ENCODE results near the gene JAKMIP2.
A peak's percentile ranks its signal among the peaks of the same experiment; 100 is the strongest.
"Not testable (repeated sequence)": the region's sequence is repeated elsewhere in the genome, so short reads cannot be mapped to it uniquely, and the experiment has no call there.

The JAKMIP2 gene

DNA sequence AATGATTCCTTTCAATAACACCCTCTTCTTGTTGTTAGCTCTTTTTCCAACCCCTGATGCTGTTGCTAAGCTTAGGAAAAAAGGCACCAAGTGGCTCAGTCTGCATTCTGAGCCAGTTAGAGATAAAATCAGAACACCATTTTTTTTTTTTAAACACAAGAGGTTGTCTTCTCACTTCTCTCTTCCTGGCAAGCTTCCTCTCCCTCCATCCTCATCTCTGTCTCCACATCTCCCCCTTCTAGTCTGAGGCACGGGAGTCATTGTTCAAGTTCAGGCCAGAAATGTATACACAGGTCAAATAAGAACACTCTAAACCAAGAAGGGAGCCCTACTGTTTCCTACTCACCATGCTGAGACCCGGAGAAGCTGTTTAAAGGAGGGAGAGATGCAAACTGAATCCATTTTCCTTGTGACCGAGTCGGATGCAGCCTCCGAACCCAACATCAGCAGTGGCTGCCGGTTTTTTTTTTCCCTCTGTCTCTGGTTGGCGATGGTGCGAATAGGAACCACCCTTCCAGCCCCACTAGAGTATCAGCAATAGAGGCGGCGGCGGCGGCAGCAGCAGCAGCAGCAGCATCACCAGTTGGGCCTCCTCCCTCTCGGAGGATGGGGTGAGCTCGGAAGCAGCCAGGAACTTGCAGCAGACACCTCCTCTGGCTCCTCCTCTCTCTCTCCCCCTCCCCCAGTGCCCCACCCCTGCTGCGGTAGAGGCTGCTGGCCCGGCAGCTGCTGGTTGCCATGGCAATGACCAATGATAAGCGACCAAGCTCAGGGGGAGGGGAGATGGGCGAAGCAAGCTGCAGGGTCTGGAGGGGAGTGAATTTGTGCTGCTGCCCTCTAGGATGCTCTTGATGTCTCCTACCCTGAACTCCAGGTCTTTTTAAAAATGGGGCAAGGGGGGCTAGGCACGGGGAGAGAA lies at the start of gene JAKMIP2:
Gene JAKMIP2, minus strand, starts transcription at position 619 of the 919 bp plus-strand sequence. CDS start 110,922 bp downstream, outside the sequence.
- DNase-seq = no peak

DNA sequence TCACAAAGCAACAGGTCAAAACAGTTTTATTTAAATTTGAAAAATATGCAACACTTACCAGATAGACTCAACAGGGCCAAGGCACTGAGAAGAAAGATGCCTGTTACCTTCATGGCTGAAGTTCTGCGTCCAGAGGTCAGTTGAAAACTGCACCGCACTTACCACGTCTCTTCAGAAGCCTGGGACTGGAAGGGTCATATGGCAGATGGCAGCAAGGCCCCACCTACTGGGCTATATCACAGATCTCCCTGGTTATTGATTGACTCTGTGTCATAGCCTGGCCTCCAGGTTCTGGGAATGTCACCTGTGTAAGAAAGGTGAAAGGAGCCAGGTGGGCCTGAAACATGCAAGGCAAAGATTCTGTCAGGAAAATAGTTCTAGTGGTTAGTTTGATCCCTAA lies 48.9 kb upstream of the JAKMIP2 start, which contains the start of gene SPINK1:
Gene SPINK1, minus strand, starts transcription at position 207 of the 400 bp plus-strand sequence. Its CDS starts 94 bp downstream, at position 113.
- no peak for DNase-seq

DNA sequence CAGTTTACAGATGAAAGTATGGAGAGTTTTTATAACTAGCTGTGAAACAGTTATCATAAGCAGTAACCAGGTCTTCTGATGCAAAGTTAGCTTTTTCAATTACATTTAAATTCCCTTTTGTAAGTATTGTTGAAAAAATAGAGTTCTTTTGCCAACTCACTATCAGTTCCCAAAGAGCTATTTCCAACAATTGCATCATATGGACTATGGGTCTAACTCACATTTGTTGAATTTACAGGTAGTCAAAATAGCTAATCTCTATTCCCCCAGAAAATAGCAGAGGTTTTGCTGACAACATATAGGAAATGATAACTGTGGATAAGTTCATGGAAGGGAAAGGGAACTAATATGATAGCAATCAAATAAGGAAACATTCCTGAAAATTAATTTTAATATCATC lies 47.5 kb upstream of the JAKMIP2 start:
- no peak for DNase-seq

DNA sequence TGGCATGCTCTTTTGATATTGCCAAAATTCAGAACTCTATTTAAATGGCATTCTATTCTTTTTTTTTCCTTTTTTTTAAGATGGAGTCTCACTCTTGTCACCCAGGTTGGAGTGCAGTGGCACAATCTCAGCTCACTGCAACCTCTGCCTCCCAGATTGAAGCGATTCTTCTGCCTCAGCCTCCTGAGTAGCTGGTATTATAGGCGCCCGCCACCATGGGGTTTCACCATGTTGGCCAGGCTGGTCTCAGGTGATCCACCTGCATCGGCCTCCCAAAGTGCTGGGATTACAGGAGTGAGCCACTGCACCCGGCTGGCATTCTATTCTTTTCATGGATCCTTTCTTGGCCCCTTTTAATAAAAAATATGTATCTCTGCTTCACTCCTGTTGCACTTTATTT lies 44.5 kb upstream of the JAKMIP2 start:
- not testable (repeated sequence) for DNase-seq

DNA sequence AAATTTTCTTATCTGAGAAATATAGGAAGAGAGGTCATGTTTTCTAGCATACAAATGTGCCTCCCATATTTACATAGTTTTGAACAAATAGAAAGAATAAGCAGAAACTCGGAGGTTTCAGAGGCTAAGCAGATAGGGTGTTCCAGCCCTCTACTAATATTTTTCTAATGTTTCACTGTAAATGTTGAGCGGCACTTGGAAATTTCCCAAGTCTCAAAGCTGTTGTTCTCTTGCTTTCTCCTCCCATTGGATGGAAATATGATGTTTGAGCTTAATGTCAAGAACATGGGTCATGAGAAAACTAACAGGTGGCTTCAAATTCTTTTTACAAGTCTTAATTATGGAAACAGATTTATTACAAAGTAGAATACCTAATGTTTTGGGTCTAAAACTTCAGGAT lies 43.8 kb upstream of the JAKMIP2 start:
- no peak for DNase-seq

DNA sequence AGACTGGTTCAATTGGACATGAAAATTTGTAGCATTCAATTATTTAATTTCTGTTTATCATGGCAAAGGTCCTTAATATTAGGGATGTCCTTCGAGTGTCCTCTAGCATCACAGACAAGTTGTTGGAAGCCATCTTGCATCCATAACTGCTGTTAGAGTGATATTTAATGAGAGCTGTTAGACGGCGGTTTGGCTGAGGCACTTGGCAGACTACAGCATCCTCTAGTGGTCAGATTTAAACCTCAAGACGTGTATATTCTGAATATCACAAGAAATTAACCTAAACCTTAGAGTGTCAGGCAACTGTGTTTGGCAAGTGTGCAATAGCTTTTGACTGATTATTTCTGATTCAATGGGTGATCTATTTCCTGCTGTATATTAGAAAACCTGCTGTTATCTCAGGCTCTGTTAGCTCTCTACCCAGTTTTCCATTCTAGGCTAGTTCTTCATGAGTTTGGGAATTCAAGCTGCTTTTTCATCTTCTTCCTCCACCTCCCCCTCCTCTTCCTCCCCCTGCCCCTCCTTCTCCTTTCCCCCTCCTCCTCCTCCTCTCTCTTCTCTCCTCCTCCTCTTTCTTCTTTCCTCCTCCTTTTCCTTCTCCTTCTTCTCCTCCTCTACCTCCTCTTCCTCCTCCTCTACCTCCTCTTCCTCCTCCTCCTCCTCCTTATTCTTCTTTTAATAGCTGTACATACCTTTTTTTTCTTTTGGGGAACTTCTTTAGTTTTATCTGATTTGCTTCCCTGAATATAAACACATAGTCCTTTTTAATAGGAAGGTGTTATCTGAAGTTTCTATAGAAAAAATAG lies 40.4 kb upstream of the JAKMIP2 start:
- no peak for DNase-seq

DNA sequence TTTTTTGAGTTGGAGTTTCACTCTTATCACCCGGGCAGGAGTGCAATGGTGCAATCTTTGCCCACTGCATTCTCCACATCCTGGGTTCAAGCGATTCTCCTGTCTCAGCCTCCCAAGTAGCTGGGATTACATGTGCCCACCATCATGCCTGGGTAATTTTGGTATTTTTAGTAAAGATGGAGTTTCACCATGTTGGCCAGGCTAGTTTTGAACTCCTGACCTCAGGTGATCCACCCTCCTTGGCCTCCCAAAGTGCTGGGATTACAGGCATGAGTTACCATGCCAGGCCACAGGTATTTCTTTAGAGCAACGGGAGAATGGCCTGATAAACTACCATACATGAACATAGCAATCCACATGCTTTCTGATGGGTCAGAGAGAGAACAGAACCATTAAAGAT lies 39.7 kb upstream of the JAKMIP2 start:
- not testable (repeated sequence) for DNase-seq

DNA sequence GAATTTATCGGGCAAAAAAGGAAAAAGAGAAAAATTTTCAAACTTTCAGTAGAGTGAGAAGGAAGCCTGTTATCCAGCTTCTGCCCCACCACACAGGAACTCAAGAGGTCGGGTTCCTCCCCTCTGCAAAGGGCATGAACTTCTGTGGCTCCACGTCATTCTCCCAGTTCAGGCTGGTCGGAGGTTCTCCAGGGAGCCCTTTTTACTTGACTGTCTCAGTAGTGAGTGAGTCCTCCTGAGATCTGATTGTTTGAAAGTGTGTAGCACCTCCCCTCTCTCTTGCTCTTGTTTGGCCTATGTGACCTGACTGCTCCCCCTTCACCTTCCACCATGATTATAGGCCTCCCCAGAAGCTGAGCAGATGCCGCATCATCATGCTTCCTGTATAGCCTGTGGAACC lies 39.2 kb upstream of the JAKMIP2 start:
- DNase-seq = no peak

DNA sequence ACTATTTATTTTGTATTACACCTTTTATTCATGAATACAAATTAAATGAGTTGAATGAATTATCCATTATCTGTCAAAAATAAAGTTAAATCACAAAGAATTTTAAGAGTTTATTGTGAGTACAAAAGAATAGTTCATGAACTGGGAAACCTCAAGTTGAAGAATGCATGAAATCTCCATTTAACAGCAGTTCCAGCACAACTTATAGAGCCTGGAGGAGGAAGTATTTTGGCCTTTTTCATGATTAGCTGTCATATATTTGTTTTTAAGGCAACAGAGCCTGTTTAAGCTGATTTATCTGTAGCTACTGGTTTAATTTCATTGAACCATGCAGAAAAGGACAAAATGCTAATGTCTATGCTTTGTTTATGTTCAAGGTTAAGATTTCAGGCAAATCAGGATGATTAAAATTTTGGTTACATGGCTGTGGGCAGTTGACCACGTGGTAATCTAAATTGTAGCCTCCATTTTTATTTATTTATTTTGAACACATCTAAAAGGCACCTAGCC lies 36.8 kb upstream of the JAKMIP2 start:
- no peak for DNase-seq

DNA sequence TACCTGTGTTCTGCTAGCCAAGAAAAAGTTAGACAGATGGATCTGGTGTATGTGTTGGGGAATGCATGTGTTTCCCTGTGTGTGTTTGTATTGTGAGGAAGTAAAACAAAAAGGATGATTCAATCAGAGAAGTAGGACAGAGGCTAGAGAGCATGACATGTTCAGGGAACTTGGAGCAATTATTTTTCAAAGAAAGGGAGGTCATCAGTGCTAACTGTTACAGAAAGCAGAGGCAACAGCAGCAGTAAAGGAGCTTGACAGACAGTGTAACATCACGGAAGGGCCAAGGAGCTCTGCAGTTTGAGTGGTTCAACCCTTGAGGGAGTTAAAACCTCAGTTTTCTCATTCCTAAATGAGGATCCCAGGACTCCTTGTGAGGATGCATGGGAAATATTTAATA lies 35.8 kb upstream of the JAKMIP2 start:
- no peak for DNase-seq

DNA sequence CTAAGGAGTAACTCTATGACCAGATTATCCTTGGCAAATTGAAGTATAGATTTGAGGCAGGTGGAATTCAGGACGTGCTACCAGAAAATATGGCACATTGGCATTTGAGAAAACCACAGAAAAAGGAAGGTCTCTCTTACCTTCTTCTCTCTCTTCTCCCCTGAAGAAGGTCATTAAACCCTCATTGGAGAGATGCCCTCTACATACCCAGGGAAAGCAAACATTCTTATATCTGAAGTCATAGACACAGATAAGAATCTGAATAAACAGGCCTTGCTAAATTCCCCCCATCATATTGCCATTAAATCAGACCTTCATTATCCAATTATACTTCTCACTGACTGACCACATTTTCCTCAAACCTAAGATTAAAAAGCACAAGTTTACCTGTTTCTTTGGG lies 31.2 kb upstream of the JAKMIP2 start:
- DNase-seq = no peak

DNA sequence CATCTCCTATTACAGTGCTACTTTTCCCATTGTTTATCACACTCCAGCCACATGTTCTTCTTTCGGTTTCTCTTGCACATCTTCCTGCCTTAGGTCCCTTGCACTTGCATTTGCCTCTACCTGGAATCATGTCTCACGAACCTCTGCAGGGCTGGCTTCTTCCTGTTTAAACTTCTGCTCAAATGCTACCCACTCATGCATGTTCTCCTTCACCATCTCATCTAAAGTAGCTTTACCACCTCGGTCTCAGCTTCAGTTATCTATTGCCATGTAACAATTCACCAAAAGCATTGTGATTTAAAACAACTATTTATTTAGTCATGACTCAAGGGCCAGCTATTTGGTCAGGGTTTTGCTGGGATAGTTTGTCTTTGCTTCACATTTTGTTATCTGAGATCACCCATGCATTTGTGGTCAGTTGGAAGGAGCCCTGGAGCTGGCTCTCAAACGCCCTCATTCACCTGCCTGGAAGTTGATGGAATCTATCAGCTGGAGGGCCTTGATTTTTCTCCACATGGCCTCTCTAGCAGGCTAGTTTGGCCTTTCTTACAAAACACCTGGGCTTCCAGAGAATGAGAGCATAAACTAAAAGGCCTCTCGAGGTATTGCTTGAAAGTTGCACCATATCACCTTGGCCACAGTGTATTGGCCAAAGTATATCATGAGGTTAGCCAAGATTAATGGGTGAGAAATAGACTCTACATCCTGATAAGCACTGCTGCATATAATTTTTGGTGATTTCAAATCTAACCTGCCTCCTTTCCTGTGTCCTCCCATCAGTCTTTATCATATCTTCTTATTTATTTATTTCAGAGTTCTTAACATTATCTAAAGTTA lies 27.5 kb upstream of the JAKMIP2 start:
- no peak for DNase-seq

DNA sequence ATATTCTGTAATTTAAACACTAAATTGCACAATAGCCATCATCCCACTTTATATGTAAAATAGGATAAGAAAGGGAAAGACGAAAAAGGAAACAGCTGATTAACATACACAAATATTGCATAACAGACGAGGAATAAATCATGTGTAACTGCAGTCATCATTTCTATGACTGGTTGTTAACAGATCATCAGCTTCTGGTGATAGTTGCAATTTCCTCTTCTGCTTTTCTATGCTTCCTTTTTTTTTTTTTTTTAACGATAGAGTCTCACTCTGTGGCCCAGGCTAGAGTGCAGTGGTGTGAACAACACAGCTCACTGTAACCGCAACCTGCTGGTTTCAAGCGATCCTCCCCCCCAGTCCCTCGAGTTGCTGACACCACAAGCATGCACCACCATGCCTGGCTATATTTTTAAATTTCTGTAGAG lies 22.5 kb upstream of the JAKMIP2 start:
- DNase-seq = peak; percentile 61

DNA sequence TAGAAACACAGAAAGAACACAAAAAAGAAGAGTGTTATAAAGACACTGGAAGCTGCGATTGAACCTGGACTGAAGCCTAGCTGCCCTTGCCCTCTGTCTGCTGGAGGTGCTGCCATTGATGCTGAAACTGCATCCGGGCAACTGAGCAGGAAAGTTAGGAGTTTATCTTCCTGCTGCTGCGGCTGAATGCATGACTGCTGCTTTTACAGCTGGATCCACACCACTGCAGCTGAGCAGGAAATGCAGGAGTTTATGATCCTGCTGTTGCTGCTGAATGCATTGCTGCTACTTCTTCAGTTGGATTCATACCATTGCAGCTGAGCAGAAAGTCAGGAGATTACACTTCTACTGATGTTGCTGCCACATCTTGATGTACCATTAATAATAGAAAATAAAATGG lies 21.8 kb upstream of the JAKMIP2 start:
- DNase-seq = no peak

DNA sequence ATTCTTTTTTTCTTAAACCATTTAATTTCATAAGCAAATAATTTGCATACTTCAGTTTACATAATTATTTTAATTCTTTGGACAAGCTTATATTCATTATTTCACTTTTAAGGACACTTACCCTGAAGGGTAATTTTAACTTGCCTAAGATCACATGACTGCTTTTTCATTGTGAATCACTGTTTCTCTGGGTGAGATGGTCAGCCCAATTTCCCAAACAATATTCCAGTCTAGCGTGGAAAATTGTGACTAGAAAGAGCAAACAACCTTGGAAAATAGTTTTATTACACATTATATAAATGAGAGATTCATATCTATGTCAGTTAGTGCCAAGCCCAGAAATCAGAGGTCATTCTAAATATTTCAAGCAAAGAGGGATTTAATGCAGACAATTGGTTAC lies 21.4 kb upstream of the JAKMIP2 start:
- DNase-seq = no peak

DNA sequence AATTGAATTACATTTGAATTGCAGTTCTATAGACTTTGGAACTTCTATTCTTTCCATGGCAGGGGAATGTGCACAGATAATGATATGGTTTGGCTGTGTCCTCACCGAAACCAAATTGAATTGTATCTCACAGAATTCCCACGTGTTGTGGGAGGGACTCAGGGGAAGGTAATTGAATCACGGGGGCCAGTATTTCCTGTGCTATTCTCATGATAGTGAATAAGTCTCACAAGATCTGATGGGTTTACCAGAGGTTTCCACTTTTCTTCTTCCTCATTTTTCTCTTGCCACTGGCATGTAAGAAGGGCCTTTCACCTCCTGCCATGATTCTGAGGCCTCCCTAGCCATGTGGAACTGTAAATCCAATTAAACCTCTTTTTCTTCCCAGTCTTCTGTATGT lies 20.6 kb upstream of the JAKMIP2 start:
- not testable (repeated sequence) for DNase-seq

DNA sequence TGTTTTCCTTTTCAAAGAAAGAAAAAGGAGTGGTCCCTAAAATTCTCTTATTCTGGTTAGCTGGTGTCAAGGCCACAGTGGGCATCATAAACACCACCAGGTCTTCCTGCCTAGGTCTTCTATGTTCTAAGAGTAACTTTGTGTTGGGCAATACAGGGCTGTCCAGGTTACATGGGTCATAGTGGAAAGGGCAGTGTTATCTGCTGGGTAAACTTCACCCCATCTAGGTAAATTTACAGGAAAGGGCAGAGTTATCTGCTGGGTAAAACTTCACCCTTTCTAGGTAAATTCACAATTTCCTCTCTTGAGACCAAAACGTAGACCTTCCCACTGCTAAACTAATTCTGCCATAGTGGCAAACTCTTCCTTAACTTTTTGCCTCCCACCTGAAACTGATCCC lies 18.9 kb upstream of the JAKMIP2 start:
- DNase-seq = no peak

DNA sequence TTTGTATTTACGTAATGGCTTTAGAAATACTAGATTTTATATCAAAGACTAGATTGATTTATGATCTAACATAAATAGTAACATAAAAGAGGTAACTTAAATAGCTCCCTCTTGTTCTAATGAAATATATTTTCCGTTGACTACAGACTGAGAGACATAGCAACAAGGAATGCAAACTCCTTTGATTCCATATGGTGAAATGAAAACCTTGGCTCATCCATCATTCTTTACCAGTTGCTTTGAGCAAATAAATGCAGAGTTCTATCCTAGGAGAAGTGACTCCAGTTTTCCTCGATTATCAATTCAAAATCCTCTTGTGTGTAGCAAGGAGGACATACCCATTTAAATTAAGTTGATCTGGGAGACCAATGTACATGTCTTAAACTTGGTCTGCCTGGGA lies 18.0 kb upstream of the JAKMIP2 start:
- DNase-seq = no peak

DNA sequence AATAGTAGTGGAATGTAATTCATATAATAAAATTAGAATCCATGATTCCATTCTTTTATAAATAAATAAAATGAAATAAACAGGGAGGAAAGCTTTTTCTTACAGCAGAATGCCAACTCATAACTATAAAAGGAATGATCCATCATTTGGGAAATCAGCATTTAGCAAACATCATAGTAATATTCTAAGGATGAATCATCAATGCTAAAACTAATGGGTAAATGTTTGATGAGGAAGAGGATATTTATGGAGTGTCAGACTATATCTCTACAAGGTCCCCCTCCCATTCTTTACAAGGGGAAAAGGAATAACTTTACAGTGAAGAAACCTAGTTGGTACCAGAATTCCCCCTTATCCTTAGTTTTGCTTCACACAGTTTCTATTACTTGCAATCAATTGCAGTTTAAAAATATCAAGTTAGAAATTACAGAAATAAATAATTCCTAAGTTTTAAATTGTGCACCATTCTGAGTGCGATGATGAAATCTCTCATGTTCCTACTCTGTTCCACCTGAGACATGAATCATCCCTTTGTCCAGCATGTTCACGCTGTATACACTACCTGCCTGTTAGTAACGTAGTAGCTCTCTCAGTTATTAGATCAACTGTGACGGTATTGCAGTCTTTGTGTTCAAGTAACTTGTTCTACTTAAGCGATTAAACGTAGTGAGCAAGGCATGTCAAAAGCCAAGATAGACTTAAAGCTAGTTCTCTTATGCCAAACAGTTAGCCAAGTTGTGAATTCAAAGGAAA lies 14.2 kb upstream of the JAKMIP2 start:
- DNase-seq = no peak

DNA sequence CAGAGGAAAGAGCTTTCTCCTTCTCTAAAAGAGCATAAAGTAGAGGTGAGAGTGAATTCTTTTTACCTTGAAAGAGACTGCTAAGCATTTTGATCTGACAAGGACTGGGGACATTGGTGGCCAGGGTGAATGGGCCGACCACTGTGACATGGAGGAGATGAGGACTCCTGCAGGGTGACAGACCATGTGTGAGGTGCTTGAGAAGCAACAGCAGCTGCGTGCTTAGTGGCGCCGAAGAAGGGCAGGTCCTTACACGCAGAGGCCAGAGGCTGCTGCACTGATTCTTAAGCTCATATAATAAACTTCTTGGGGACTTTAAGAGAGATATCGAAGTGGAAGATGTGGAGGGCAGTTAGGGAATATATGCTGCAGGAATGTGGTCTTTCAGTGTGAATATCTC lies 8.7 kb upstream of the JAKMIP2 start:
- no peak for DNase-seq

DNA sequence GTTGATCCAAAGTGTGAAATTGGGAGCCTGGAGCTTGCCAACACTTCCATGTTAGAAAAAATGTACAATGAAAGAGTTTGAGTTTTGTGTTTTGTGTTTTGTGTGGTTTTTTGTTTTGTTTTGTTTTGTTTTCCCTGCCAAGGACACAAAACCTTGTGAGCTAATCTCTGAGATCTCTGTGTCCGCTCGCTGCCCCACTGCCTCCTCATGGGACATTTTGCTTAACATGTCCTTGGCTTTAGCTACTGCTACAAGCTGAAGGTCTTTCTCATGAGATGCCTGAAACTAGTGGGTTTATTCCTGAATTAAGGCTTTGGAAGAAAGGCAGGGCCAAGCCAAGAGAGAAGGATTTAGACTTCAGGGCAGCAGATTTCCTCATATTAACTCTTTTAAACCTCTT lies 7.3 kb upstream of the JAKMIP2 start:
- no peak for DNase-seq

DNA sequence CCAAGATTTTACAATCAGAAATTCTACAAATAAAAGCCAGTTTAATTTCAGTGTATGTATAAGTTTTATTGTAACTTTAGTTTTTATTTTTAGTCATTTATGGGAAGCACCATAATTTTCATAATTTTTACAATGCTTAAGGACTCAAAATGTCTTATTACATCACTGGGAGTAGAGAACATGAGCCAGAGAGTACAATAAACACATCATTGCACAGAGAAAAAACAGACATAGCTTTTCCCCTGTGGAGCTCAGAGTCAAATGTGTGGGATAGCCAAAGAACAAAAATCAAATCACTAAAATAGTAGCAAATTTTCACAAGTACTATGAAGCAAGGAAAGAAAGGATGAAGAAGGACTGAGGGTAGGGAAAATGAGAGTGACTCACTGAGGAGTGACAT lies 5.5 kb upstream of the JAKMIP2 start:
- DNase-seq = no peak
